HFF-Myc (cell line): ENCODE measurements around the gene INSIG2.

Experiments
- DNase-seq: peaks from one replicate; pipeline ENCODE4 v3.0.0-alpha.2; 2011; ENCODE audit warnings: low read depth; ENCODE audit errors: extremely low read depth
- H3K4me3 ChIP-seq: replicated peaks from 2 replicates; pipeline ENCODE4 v1.5.1; 2011; ENCODE audit warnings: low read depth, mild to moderate bottlenecking, control low read depth, low read length
- TF ChIP-seq, protein P1 (sequence below): IDR thresholded peaks from 2 replicates; pipeline ENCODE4 v1.5.1; 2012; ENCODE audit warnings: mild to moderate bottlenecking, low read depth, low read length, control low read depth; ENCODE audit errors: missing control alignments

The INSIG2 gene

DNA sequence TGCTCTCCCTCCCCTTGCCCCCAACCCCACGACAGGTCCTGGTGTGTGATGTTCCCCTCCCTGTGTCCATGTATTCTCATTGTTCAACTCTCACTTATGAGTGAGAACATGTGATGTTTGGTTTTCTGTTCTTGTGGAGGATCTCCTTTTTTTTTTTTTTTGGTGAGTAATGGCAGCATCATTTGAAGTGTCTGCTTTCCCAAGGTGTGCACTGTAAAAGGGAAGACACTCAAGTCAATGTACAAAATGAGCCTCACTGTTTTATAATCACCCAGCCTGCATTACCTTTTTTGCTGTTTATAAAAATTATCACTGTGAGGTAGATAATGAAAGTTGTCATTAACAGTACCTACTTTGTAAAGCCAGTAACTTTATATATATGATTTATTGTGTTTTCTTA, 56.9 kb downstream of the INSIG2 start:
- DNase-seq = no peak
- TF ChIP-seq, protein P1, sequence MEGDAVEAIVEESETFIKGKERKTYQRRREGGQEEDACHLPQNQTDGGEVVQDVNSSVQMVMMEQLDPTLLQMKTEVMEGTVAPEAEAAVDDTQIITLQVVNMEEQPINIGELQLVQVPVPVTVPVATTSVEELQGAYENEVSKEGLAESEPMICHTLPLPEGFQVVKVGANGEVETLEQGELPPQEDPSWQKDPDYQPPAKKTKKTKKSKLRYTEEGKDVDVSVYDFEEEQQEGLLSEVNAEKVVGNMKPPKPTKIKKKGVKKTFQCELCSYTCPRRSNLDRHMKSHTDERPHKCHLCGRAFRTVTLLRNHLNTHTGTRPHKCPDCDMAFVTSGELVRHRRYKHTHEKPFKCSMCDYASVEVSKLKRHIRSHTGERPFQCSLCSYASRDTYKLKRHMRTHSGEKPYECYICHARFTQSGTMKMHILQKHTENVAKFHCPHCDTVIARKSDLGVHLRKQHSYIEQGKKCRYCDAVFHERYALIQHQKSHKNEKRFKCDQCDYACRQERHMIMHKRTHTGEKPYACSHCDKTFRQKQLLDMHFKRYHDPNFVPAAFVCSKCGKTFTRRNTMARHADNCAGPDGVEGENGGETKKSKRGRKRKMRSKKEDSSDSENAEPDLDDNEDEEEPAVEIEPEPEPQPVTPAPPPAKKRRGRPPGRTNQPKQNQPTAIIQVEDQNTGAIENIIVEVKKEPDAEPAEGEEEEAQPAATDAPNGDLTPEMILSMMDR = no peak
- H3K4me3 ChIP-seq = no peak overlapping the region

DNA sequence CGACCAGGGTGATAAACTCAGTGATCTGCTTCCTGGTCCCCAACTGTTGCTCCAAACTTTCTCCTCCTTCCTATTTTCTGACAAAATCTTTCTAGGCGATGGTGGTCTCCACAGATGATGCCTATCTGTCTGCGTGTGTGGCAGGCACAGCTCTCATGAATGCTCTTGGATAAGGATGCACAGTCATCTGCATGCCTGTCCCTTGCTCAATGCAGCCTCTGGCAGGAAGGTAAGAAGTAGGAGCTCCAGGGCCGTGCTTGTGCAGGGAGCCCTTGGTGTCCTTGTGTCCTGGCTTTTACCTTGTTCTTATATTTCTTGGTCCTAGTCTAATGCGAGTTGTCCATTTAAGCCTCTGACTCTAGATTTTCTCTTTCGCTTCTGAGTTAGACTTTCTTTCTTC, 57.5 kb downstream of the INSIG2 start:
- TF ChIP-seq, protein P1 = no peak
- no peak for DNase-seq
- no peak overlapping the region for H3K4me3 ChIP-seq

DNA sequence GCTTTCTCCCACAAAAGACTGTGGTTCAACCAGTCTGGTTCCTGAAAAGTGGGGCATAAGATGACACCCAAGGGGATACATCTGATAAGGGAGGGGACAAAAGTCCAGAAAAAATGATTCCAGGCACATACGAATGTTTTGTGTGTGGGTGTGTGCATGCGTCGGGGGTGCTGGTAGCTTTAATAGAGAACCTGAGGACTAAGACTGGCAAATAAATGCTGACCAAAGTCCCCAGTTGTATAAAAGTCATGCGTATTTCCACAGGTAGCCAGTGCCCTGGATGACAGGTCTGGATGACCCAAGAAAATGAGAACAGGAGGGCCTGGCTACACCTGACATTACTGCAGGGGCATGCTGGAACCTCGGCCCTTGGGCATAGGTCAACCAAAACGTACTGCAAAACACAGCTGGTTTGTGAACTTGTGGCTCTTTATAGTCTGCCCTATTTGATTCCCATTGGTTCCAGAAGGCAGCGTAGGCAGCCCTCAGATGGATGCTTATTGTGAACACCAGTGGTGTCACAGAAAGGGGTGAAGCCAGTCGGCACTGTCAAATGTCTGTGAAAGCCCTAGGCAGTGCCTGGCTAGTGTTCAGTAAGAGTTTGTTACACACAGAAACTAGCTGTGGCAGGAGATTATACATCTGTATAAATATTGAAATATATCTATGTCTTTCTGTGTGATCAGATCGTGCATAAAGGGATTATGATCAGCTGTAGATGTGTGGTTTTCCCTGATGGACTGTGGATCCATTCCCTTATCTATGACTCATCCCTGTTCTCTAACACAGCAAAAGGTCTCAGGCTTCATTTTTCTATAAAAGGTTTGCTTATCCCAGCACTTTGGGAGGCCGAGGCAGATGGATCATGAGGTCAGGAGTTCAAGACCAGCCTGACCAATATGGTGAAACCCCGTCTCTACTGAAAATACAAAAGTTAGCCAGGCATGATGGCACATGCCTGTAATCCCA, 58.3 kb downstream of the INSIG2 start:
- TF ChIP-seq, protein P1 = no peak
- no peak overlapping the region for H3K4me3 ChIP-seq
- DNase-seq = no peak

DNA sequence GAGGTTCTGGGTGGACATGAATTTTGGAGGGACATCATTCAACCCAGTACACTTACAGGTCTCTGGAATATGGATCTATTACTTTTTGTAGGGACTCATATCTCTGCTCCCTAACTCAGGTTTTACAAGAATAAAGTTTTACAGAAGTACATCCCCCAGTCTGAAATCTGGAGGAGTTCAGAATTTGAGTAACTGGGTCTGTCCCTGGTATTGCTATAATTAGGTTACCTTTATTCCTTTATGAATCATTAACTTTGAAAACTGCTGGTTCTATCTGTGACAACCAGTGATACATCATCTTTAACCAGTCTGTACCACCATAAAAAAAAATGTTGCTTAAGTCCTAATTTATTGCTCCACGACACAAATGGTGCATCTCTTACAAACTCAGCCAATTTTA, 59.9 kb downstream of the INSIG2 start:
- TF ChIP-seq, protein P1 = no peak
- no peak for DNase-seq
- no peak overlapping the region for H3K4me3 ChIP-seq

DNA sequence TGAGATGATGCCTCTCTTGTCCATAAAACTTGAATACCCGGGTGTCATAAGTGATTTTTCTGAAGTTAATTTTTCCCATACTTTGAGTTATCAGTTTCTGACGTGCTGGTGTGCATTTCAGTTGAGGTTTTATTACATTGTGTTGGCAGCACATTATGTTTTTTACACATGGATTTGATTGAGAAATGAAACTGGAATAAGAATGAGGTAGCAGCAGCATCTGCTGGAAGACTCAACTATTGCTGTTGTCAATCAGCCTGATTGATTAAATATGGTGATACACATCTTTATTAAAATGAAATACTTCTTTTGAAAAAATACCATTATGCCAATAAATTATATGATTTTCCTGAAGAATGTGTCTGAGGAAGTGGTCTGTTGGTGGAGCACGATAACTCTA, 60.5 kb downstream of the INSIG2 start:
- no peak for DNase-seq
- TF ChIP-seq, protein P1 = no peak
- H3K4me3 ChIP-seq = no peak overlapping the region

DNA sequence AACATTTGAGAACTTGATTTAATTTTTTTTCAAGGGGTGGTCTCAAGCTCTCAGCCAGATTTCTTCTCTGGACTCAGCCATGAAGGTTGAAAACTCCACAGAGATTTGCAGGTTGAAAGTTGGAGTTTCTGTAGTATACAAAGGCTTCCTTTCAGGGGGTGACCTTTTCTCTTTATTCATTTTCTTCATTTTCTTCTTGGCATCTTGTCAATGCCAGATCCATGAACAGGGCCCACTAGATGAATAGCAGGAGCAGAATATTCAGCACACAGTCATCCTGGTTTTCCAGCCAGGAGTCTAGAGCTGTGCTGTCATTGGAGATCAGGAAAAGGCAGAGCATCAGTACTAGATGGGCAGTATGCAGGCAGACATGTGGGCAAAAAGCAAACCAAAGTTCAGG, 62.0 kb downstream of the INSIG2 start:
- H3K4me3 ChIP-seq = no peak overlapping the region
- DNase-seq = no peak
- TF ChIP-seq, protein P1 = no peak

DNA sequence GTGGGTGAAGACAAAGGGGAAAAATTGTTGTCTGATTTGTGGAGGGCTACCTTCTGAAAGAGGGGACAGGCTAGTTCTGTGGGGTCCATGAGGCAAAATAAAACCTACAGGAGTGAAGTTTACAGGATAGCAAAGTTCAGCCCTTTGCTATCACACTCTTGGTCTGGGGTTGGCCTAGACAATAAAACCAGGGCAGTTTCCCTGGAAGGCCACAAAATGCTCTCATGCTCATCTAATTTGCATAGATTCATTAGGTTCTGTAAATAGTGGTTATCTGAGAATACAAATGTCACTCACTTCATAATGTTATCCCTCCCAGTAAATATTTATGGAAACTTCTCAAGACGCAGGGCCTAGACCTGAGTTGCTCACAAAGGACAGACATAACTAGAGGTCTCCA, 63.6 kb downstream of the INSIG2 start:
- no peak overlapping the region for H3K4me3 ChIP-seq
- DNase-seq = no peak
- TF ChIP-seq, protein P1 = no peak
